Urinary bladder (tissue), 4 donors: ENCODE results near the gene IFT20. TPM values are rescaled to one million over a fixed set of nuclear protein-coding genes. Genes with fewer than 3 reads are reported as not detected.
A peak's percentile ranks its signal among the peaks of the same experiment; 100 is the strongest.

Experiments used
- DNase-seq: peaks from one replicate; pipeline ENCODE4 v3.0.0-alpha.2; 2015; ENCODE audit errors: extremely low spot score
- H3K27ac ChIP-seq: one replicate; pipeline ENCODE4 v1.5.1; 2013; ENCODE audit warnings: low read depth, mild to moderate bottlenecking, moderate library complexity
- H3K36me3 ChIP-seq: one replicate; pipeline ENCODE4 v1.6.1; 2013; ENCODE audit warnings: mild to moderate bottlenecking, moderate library complexity; ENCODE audit not compliant: insufficient read depth
- H3K4me1 ChIP-seq: one replicate; pipeline ENCODE4 v1.6.1; 2013; ENCODE audit warnings: mild to moderate bottlenecking, moderate library complexity; ENCODE audit not compliant: insufficient read depth
- H3K4me3 ChIP-seq: one replicate; pipeline ENCODE4 v1.5.1; 2013; ENCODE audit warnings: low read depth, low read length
- WGBS: extraction: QIAGEN DNeasy Blood & Tissue Kit; methylation state at CpG from one replicate; pipeline ENCODE4 v1.1.7; 2013; 5-methylcytosine and 5-hydroxymethylcytosine counted together
- polyA plus RNA-seq: library from polyadenylated mRNA; stranded (reverse); fragments of 200-250 nt; gene quantifications from one replicate; pipeline ENCODE4 v1.2.3, GENCODE V29; 2013
- total RNA-seq: library from RNA; depleted of rRNA; stranded (reverse); fragments of >200 nt; gene quantifications from one replicate; pipeline ENCODE4 v1.2.3, GENCODE V29; 2014
- donor health status: healthy with polysubstance abuse.
- donor health status: healthy.

IFT20 gene
- total and polyA plus RNA-seq, 2 donors: 45.4 to 57.4 TPM

DNA sequence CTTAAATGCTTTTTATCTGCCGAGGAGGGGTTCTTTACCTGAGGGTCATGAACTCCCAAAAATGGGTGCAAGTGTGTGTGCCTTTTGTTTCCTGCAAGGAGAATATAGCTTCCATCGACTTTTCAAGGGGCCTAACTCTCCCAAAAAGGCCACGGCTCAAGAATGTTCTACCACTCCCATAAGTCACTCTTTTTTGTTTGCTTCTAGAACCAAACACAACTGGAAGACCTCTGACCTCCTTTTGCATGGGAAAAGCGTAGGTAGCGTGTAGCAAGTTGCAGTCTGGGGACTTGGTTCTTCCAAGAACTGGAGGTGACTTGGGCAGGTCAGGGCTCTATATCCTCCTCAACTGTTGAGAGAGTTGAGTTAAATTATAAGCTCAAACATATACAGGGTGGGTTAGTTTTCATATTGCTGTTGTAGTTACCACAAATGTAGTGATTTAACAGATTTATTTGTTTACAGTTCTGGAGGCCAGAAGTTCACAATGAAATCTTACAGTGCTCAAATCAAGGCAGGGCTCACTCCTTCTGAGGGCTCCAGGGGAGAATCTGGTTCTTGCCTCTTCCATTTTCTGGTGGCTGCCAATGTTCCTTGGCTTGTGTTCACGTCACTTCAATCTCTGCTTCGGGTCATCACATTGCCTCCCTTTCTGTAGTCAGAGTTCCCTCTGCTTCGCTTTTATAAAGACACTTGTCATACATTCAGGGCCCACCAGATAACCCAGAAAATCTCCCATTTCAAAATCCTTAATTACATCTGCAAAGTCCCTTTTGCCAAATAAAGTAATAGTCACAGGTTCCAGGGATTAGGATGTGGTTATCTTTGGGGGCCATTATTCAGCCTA lies 14.8 kb downstream of the IFT20 start:
- Histone ChIP-seq H3K4me1 (no peaks in the 10 kb centered on the region), H3K36me3 (no peaks in the 10 kb centered on the region), H3K4me3 (no peak overlapping the region), H3K27ac (no peak overlapping the region)
- WGBS: 63% methylated on average over 8 of the region's 8 CpGs
- DNase-seq: no peak

DNA sequence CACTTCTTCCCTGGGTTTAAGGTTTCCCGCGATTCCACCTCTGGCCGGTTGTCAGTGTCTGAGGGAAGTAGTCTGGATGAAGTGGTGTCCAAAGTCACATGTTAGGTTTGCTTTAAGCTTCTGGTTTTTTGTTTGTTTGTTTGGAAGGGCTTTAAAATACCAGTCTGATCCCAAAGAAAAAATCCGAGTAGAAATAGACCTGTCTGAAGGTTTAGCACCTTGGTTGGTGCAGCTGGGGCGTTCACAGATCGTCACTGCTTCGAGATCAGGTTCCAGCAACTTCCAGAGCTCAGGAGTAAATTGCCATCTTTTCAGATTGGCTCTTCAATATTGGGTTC lies 15.7 kb downstream of the IFT20 start:
- no peak for DNase-seq
- Histone ChIP-seq H3K27ac (no peak overlapping the region), H3K4me1 (no peaks in the 10 kb centered on the region), H3K4me3 (peak overlapping the region; percentile 38), H3K36me3 (no peaks in the 10 kb centered on the region)
- 2% methylated on average over 7 of the region's 7 CpGs for whole genome bisulfite sequencing

DNA sequence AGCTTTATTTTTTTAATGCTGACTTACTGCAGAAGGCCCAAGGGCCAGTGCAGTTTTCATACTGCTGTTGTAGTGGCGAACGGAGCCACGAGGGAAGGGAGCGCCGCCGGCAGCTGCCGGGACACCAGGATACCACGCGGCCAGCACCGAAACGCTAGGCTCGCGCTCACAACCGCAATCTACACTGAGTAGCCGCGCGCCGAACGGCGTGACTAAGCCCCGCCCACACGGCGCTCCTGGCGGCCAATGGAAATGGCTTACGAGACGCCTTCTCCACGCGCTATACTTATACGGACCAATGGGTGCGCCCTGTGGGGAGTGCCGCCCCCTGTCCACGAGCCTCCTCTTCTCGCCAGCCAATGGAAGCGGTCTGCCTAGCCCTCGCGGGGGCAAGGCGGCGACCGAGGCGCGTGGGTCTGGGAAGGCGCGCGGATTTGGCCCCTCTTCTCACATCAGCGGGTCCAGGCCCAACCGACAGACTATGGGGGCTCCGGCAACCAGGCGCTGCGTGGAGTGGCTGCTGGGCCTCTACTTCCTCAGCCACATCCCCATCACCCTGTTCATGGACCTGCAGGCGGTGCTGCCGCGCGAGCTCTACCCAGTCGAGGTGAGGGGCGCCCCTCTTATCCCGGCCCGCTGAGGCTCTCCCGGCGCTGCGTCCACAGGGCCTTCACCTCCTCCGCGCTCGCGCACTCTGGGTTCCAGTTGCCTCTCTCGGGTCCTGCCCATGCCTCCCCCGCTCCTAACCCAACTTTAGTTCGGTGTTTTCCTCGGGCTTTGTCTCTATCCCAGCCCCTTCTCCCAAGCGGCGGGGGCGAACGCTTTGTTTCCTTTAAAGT lies 16.3 kb downstream of the IFT20 start, which contains the start of gene TMEM97:
TSS of gene TMEM97 (plus strand) at position 442 of the 839 bp plus-strand sequence. CDS start at position 482, 40 bp downstream.
- under 1% methylated on average over 72 of the region's 72 CpGs for WGBS
- H3K36me3 ChIP-seq: no peaks in the 10 kb centered on the region
- H3K4me1 ChIP-seq: no peaks in the 10 kb centered on the region
- H3K4me3 ChIP-seq: peak within 1 kb of the TSS; percentile 38
- no peak within 1 kb of the TSS for H3K27ac ChIP-seq
- DNase-seq: peak; percentile 91

DNA sequence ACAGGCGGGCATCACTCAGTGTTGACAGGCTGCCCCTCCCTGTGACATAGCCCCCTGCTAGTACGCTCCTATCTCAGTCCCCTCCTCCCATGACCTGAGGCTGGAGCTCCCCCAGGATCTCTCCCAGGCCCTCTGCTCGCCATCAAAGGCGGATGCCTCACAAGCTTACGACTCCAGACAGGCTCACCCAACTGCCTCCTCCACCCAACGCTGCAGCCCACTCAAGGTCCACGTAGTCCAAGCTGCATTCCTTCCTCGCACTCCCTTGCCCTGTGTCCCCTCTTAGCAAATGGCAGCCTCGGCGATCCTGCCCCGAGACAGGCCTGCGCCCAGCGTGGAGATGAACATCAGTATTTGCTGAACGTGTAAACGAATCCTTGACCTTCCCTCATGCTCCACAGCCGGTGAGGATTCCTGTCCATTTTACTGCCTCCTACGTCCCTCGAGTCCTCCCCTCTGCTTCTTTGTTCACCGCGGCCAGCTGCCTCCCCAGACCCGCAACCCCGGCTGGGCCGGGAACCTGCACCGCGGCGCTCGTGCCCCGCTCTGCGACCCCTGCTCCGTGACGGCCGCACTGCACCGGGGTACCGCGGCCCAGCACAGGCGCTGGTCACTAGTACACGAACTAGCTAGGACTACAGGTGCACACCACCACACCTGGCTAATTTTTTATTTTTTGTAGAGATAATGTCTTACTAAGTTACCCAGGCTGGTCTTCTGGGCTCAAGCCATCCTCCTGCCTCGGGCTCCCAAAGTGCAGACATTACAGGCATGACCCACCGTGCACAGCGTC lies 17.1 kb downstream of the IFT20 start:
- Histone ChIP-seq H3K27ac (no peak overlapping the region), H3K36me3 (no peaks in the 10 kb centered on the region)
- WGBS: 11% methylated on average over 40 of the region's 40 CpGs

DNA sequence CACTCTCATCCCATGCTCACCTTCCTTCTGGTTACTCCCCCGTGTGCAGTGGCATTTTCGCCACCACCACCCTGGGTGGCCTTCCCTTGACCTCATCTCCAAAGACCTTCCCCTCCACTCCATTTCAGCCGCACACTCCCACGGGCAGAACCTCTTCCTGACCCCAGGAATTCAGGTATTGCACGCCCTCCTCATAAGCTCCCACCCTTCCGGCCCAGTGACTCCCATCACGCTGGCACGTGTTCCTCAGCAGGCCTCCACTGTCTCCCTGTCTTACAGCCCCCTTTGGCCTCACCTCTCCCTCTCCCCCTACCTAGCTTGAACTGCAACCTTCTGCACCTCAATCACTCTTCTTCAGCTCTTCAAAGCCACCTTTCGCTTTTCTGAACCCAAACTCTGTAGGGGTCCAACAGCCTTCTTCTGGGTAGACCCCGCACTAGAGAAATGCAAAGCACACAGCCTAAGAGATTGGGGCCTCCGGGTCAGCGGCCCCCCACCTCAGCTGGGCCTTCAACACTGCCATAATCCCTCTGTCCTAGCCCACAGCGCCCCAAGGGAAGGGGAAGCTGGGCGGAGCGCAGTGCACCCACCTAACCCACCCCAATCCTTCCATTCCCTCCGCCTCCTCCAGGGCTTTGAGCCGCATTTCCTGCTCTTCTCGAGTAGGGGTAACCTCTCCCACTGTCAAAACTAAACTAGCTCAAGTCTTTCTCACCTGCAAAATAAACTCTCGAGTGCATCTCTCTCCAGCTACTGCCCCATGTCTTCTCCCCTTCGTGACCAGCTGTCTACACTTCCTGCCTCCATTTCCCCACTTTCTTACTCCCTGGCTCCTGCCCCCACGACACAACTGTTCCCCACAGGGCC lies 17.9 kb downstream of the IFT20 start:
- no peak for DNase-seq
- Histone ChIP-seq H3K36me3 (no peaks in the 10 kb centered on the region), H3K4me3 (no peak overlapping the region), H3K27ac (no peak overlapping the region), H3K4me1 (no peaks in the 10 kb centered on the region)
- WGBS: 81% methylated on average over 21 of the region's 21 CpGs

More for the DNA sequence above, 17.1 kb downstream of the IFT20 start:
- no peak for DNase-seq
- Histone ChIP-seq H3K4me1 (no peaks in the 10 kb centered on the region), H3K4me3 (peak overlapping the region; percentile 38)

DNA sequence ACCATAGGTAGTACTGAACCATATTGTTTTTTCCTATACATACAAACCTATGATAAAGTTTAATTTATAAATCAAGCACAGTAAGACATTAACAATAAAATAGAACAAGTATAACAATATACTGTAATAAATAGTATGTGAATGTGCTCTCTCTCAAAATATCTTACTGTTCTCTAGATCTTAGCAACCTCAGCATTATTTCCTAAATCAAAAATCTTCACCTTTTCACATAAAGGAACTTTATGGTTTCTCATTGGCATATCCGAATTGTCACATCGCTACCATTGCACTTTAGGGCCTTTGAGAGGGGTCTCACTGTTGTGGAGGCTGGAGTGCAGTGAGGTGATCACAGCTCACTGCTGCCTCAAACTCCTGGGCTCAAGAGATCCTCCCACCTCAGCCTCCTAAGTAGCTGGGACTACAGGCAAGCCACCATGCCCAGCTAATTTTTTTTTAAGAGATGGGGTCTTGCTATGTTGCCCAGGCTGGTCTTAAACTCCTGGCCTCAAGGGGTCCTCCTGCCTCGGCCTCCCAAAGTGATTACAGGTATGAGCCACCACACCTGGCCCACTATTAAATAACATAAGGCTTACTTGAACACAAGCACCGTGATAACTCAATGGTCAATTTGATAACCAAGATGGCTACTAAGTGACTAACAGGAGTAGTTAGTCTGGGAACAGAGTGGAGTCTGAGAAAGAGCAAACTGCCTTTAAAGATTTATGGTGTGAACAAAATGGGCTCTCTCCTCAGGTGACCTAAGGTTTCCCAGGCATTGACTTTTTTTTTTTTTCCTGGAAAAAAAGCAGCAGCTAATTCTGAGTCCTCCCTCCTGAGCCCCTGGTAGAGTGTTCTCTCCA lies 19.2 kb downstream of the IFT20 start:
- H3K4me3 ChIP-seq: no peak overlapping the region
- 93% methylated on average over 4 of the region's 4 CpGs for WGBS
- H3K36me3 ChIP-seq: no peaks in the 10 kb centered on the region
- H3K4me1 ChIP-seq: no peaks in the 10 kb centered on the region
- DNase-seq: no peak
- no peak overlapping the region for H3K27ac ChIP-seq

DNA sequence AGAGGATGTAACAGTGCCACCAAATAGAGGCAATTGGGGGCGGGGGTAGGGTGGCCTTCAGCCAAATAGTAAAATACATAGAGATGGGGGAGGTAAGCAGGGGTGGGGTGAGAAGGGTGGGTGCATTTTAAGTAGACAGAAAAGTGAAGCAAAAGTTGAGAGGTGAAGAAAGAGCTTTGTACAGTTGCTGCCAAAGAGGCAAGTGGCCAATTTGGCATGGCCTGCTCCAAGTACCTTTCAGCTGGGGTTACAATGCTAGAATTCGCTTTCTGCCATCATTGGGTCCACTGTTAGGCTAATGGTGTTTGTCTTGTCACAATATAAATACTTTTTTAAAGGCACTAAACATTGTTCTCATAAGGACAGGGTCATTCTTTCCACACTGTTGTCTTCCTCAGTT lies 21.4 kb downstream of the IFT20 start:
- Histone ChIP-seq H3K36me3 (no peaks in the 10 kb centered on the region), H3K4me3 (no peak overlapping the region), H3K27ac (no peak overlapping the region), H3K4me1 (no peaks in the 10 kb centered on the region)
- WGBS: 85% methylated on average over 2 of the region's 2 CpGs
- no peak for DNase-seq

DNA sequence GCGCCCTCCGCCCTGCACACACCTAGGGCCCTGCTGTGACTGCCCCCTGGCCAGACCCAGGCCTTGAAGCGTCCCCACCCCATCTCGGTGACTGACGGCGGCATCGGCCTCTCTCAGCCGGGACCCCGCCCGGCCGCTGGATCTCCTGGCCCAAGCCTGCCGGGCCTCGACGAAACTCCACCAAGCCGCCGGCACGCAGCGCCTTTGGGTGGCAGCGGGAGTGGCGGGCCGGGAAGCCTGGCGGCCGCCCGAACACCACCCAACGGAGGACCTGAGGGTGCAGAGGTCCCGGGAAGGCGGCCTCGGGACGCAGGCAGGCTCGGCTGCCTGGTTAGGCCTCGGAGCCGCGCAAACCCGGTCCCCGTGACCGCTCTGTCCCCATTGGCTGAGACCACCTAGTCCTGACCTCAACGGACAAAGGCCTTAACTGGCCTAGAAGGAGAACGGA lies 28.3 kb downstream of the IFT20 start:
- Histone ChIP-seq H3K4me1 (no peaks in the 10 kb centered on the region), H3K36me3 (no peaks in the 10 kb centered on the region), H3K4me3 (no peak overlapping the region), H3K27ac (no peak overlapping the region)
- no peak for DNase-seq
- WGBS: 21% methylated on average over 38 of the region's 38 CpGs

DNA sequence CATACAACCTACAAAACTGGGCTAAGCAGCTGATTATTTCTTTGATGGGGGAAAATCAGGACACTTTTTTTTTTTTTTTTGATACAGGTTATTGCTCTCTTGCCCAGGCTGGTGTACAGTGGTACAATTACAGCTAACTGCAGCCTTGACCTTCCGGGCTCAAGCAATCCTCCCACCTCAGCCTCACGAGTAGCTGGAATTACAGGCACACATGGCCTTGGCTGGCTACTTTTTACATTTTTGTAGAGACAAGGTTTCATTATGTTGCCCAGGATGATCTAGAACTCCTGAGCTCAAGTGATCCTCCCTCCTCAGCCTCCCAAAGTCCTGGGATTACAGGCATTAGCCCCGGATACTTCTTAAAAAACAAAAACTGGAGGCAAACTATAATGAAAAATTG lies 36.8 kb downstream of the IFT20 start:
- no peaks in the 10 kb centered on the region for H3K4me1 ChIP-seq
- DNase-seq: no peak
- H3K4me3 ChIP-seq: no peak overlapping the region
- no peaks in the 10 kb centered on the region for H3K36me3 ChIP-seq
- 77% methylated on average over 3 of the region's 3 CpGs for WGBS
- H3K27ac ChIP-seq: no peak overlapping the region

DNA sequence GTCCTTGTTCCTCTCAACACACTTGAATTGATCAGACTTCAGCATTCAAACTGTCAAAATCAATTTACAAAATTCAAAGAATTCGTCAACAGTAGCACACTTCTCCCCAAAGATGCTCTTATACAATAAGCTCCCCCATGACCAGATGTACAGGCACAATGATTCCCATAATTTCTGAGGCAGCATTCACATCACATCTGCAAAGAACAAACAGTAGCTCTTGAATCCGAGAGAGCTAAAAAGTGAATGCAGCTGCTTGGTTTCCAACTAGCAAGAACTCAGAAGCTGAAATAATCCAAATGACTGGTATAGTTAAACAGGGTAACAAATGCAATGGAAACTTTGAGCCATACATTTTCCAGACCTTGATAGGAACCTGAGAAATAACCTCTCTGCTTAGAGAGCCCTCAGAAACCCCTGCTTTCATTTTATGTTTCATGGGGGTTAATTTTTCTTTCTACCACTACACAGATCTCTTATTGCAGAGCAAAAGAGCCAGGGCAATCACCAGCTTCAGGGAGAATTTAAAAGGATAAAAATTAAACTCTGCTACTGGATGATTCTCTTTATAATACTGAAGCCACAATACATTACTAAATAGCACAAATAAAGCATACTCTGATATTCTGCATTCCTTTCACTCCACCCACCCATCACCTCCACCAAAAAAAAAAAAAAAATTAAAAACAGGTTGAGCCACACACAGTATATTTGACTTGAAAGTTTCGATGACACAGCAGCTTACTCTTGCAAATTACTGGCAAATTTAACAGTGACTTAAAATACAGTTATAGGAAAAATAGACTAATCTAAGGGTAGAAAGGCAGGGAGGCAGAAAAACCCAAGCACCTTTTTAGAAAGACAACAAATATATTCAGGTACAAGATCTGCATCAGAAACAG lies 39.3 kb downstream of the IFT20 start:
- Histone ChIP-seq H3K4me1 (no peaks in the 10 kb centered on the region), H3K4me3 (no peak overlapping the region), H3K27ac (no peak overlapping the region), H3K36me3 (no peaks in the 10 kb centered on the region)
- no peak for DNase-seq
- WGBS: 63% methylated on average over 3 of the region's 3 CpGs

DNA sequence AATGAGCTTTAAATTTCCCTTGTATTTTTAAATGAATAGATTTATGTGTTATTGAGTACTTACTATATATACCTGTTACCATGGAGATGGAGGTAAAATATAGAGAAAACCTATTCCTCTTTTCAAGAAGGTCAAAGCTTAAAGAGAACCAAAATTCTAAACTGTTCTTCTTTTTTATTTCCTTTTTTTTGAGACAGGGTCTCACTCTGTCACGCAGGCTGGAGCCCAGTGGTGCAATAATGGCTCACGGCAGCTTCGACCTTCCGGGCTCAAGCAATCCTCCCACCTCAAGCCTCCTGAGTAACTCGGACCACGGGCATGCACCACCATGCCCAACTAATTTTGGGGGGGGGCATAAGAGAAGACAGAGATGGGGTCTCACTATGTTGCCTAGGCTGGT lies 41.3 kb downstream of the IFT20 start:
- Histone ChIP-seq H3K4me1 (no peaks in the 10 kb centered on the region), H3K4me3 (no peak overlapping the region), H3K27ac (no peak overlapping the region), H3K36me3 (no peaks in the 10 kb centered on the region)
- 87% methylated on average over 6 of the region's 6 CpGs for WGBS
- DNase-seq: no peak
